GM12878 (cell line): ENCODE measurements around the gene TRIM39. TPM values are rescaled to one million over a fixed set of nuclear protein-coding genes. Genes with fewer than 3 reads are reported as not detected.

ENCODE experiments used
- ATAC-seq: fragments of 200-7000 bp; cut with Tn5 transposase; 3 replicates; pipeline ENCODE4 v1.9.1; 2020; ENCODE audit warnings: mild to moderate bottlenecking, moderate library complexity
- BruUV-seq: library from RNA; stranded (reverse); fragments of 400-500 nt; replicated peaks from 2 replicates; lab custom pipeline; 2021; lab: Mats Ljungman, UMichigan
- CTCF ChIA-PET: fragments of 300-600 bp; sonication (Branson Sonifier 250); formaldehyde crosslinking; extraction: SDS; loops from one replicate; lab custom pipeline; 2021; ENCODE audit warnings: inconsistent platforms; lab: Yijun Ruan, JAX
- POLR2A ChIA-PET: fragments of 350-600 bp; formaldehyde crosslinking; extraction: SDS; loops from one replicate; lab custom pipeline; 2021; ENCODE audit warnings: inconsistent platforms; lab: Charles Lee
- RAD21 ChIA-PET: fragments of 300-600 bp; sonication (Branson Sonifier 250); formaldehyde crosslinking; loops from one replicate; lab custom pipeline; 2023; ENCODE audit warnings: antibody characterized with exemption; ENCODE audit not compliant: unreplicated experiment; lab: Charles Lee
- SMC1A ChIA-PET: fragments of 300-600 bp; sonication (Branson Sonifier 250); formaldehyde crosslinking; loops from one replicate; lab custom pipeline; 2023; ENCODE audit not compliant: unreplicated experiment, uncharacterized antibody; lab: Charles Lee
- DNase-seq: peaks from one replicate; pipeline ENCODE4 v3.0.0-alpha.2; 2011; ENCODE audit warnings: low read depth, low spot score
- FAIRE-seq: peaks from 3 replicates; lab custom pipeline; 2011; peaks lifted over from hg19 to GRCh38; lab: Jason Lieb, UNC
- H2AFZ ChIP-seq: 2 replicates; pipeline ENCODE4 v1.6.0; 2011; ENCODE audit warnings: low read depth, low read length, control low read depth; ENCODE audit not compliant: control insufficient read depth
- H3K27ac ChIP-seq: 2 replicates; pipeline ENCODE4 v1.5.1; 2011; ENCODE audit warnings: control low read depth; ENCODE audit not compliant: control insufficient read depth, insufficient read depth
- H3K27me3 ChIP-seq, 2 experiments: replicated peaks in 1 of 2; 2 replicates each; pipeline versions ENCODE4 v1.6.0 to v1.6.1; 2011; ENCODE audit warnings: low read length in 1 of 2; ENCODE audit not compliant: control insufficient read depth in 2 of 2, insufficient read depth in 2 of 2
- H3K36me3 ChIP-seq, 2 experiments: 2 replicates each; pipeline ENCODE4 v1.5.1; 2011; ENCODE audit warnings: low read length in 1 of 2; ENCODE audit not compliant: control insufficient read depth in 2 of 2, insufficient read depth in 2 of 2
- H3K4me1 ChIP-seq: 2 replicates; pipeline ENCODE4 v1.6.1; 2011; ENCODE audit warnings: mild to moderate bottlenecking, low read length, moderate library complexity, mixed read lengths; ENCODE audit not compliant: control insufficient read depth, insufficient read depth
- H3K4me2 ChIP-seq: 2 replicates; pipeline ENCODE4 v1.6.0; 2011; ENCODE audit warnings: control low read depth; ENCODE audit not compliant: control insufficient read depth, insufficient read depth
- H3K4me3 ChIP-seq: fragments of 200-600 bp; sonication (generic); 2 replicates; pipeline ENCODE4 v1.5.1; 2016
- H3K79me2 ChIP-seq: 2 replicates; pipeline ENCODE4 v1.6.0; 2011; ENCODE audit warnings: low read length; ENCODE audit not compliant: control insufficient read depth, insufficient read depth
- H3K9ac ChIP-seq: 2 replicates; pipeline ENCODE4 v1.8.0; 2011; ENCODE audit warnings: low read length, control low read depth, mixed read lengths; ENCODE audit not compliant: control insufficient read depth, insufficient read depth
- H3K9me3 ChIP-seq: replicated peaks from 3 replicates; pipeline ENCODE4 v1.5.1; 2011; ENCODE audit warnings: mild to moderate bottlenecking, low read length; ENCODE audit not compliant: control insufficient read depth, insufficient read depth
- H4K20me1 ChIP-seq: 2 replicates; pipeline ENCODE4 v1.6.0; 2011; ENCODE audit not compliant: control insufficient read depth, insufficient read depth
- HCFC1 ChIP-seq: fragments of 150-350 bp; IDR thresholded peaks from 2 replicates; pipeline ENCODE4 v1.6.1; 2014; ENCODE audit warnings: low read length
- JUND ChIP-seq: IDR thresholded peaks from 2 replicates; pipeline ENCODE4 v1.6.1; 2012; ENCODE audit warnings: low read depth, mild to moderate bottlenecking, low read length, improper control_type of control experiment, moderate library complexity
- NFXL1 ChIP-seq: fragments of 450-650 bp; IDR thresholded peaks from 2 replicates; pipeline ENCODE4 v1.6.1; 2017; ENCODE audit warnings: antibody characterized with exemption, mild to moderate bottlenecking, borderline replicate concordance
- SMC3 ChIP-seq: IDR thresholded peaks from 2 replicates; pipeline ENCODE4 v1.6.1; 2011; ENCODE audit warnings: low read length, improper control_type of control experiment, borderline replicate concordance
- SP1 ChIP-seq: IDR thresholded peaks from one replicate; pipeline ENCODE4 v1.6.1; 2011; ENCODE audit warnings: low read depth, low read length
- SUZ12 ChIP-seq: fragments of 200-600 bp; sonication (generic); IDR thresholded peaks from one replicate; pipeline ENCODE4 v1.6.1; 2018; ENCODE audit warnings: antibody characterized with exemption, mild to moderate bottlenecking; ENCODE audit not compliant: unreplicated experiment
- ZNF207 ChIP-seq: fragments of 450-650 bp; IDR thresholded peaks from 2 replicates; pipeline ENCODE4 v1.6.1; 2014; ENCODE audit warnings: antibody characterized with exemption, mild to moderate bottlenecking, borderline replicate concordance
- ZNF217 ChIP-seq: fragments of 450-650 bp; IDR thresholded peaks from 2 replicates; pipeline ENCODE4 v1.6.1; 2017; ENCODE audit warnings: antibody characterized with exemption, mild to moderate bottlenecking
- WGBS: methylation state at CpG from one replicate; pipeline ENCODE4 v1.1.6; 2016; ENCODE audit warnings: low lambda C conversion rate; ENCODE audit not compliant: insufficient replicate concordance, insufficient coverage; ENCODE audit errors: missing lambda C conversion rate; 5-methylcytosine and 5-hydroxymethylcytosine counted together
- in situ Hi-C: fragments of 300-500 bp; cut with MboI; formaldehyde crosslinking; loops from 9 replicates; pipeline ENCODE4 v1.14.3; 2018; ENCODE audit warnings: mixed read lengths
- intact Hi-C: fragments of 100-400 bp; cut with micrococcal nuclease; formaldehyde crosslinking; loops from one replicate; pipeline ENCODE4 v1.14.2; 2022; ENCODE audit not compliant: unreplicated experiment
- polyA plus RNA-seq, 11 experiments: library from polyadenylated mRNA; depleted of rRNA in 4 of 11; unstranded in 6 of 11; stranded (reverse) in 5 of 11; fragments of >200 nt; fragmentation: Nextera tagmentation in 4 of 11; fragmentation: Illumina TruSeq in 1 of 11; extraction: Ambion mirVana in 4 of 11; extraction: Trizol in 1 of 11; gene quantifications; 1 replicate in 1 of 11; 2 replicates in 10 of 11; pipeline versions ENCODE4 v1.2.1 to v1.2.3, GENCODE V29; 2011 to 2016; ENCODE audit warnings: inconsistent platforms in 2 of 11, missing spikeins in 2 of 11, low read depth in 1 of 11
- total RNA-seq, 4 experiments: library from RNA; depleted of rRNA in 3 of 4; stranded (reverse); fragments of >200 nt in 3 of 4; fragmentation: Illumina TruSeq in 1 of 4; extraction: Trizol in 1 of 4; gene quantifications; 2 replicates each; pipeline versions ENCODE4 v1.2.1 to v1.2.3, GENCODE V29; 2013 to 2021
- TF ChIP-seq, protein P1 (sequence below), 3 experiments: IDR thresholded peaks in 2 of 3; conservative IDR thresholded peaks in 1 of 3; 2 replicates each; pipeline ENCODE4 v1.5.1; 2011; ENCODE audit warnings: low read depth in 3 of 3, low read length in 3 of 3, mild to moderate bottlenecking in 3 of 3, control low read depth in 2 of 3, moderate library complexity in 2 of 3, inconsistent platforms in 1 of 3, mixed read lengths in 1 of 3; ENCODE audit not compliant: control insufficient read depth in 2 of 3, insufficient read depth in 1 of 3; ENCODE audit errors: extremely low read depth in 1 of 3
- TF ChIP-seq, protein P2 (sequence below): fragments of 150-350 bp; IDR thresholded peaks from 2 replicates; pipeline ENCODE4 v1.6.1; 2016; ENCODE audit warnings: low read depth, low read length
- TF ChIP-seq, protein P3 (sequence below): fragments of 450-650 bp; formaldehyde crosslinking; IDR thresholded peaks from 2 replicates; pipeline ENCODE4 v1.4.0; 2020; ENCODE audit warnings: mild to moderate bottlenecking, moderate library complexity
- TF ChIP-seq, protein P4 (sequence below): fragments of 150-350 bp; IDR thresholded peaks from 2 replicates; pipeline ENCODE4 v1.6.1; 2014; ENCODE audit warnings: mild to moderate bottlenecking, low read depth, low read length

TRIM39 gene
- total and polyA plus RNA-seq, 10 of the 15 experiments (the other 5 are each of a cell fraction or from before 2014, with no cell fraction given) = 3.0 to 11.9 (median 8.8) TPM

DNA sequence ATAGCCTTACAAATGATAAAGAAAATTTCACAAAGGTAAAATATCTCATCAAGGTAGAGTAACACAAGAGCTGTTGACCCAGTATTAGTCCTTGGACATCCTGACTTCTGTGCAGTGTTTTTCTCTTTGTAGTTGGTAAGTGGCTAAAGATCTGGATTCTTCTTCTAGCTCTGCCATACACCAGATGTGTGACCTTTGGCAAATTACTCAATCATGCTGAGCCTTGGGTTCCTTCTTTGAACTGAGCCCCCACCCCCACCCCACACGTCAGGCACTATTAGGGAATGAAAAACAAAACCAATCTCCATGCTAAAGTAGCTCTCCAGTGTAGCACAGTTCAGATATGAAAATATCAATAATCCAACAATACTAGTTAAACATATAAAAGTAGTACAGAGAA is 15.1 kb upstream of the TRIM39 start (continued):
- TF ChIP-seq, protein P1, sequence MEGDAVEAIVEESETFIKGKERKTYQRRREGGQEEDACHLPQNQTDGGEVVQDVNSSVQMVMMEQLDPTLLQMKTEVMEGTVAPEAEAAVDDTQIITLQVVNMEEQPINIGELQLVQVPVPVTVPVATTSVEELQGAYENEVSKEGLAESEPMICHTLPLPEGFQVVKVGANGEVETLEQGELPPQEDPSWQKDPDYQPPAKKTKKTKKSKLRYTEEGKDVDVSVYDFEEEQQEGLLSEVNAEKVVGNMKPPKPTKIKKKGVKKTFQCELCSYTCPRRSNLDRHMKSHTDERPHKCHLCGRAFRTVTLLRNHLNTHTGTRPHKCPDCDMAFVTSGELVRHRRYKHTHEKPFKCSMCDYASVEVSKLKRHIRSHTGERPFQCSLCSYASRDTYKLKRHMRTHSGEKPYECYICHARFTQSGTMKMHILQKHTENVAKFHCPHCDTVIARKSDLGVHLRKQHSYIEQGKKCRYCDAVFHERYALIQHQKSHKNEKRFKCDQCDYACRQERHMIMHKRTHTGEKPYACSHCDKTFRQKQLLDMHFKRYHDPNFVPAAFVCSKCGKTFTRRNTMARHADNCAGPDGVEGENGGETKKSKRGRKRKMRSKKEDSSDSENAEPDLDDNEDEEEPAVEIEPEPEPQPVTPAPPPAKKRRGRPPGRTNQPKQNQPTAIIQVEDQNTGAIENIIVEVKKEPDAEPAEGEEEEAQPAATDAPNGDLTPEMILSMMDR (IDR thresholded peaks at IDR 0.05 in 2 of 3, conservative IDR thresholded peaks at IDR 0.05 in 1 of 3; ENCODE audit: control insufficient read depth in 2 of 3, extremely low read depth in 1 of 3, insufficient read depth in 1 of 3, low read depth in 3 of 3, low read length in 3 of 3) = no peak
- TF ChIP-seq NFXL1 (no peak), SUZ12 (no peak)
- TF ChIP-seq, all 136 proteins: peak for 0

DNA sequence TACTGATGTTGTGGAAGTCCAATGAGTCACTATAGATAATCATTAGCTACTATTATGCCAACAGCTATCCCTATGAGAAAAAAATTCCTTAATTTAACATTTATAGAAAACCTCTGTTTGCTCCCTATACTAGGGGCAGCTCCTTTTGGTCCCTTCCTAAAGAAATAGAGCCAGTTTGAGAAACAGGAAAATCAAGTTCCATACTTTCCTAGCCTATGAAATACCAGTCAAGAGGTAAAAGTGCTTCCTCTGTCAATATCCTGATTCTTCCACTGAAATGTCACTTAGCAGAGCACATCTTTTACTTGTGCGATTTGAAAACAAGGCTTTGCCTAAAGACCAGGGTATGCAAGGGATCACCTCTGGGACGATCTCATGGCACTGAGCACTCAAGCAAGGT is 14.5 kb upstream of the TRIM39 start:
- FAIRE-seq (no peak), ATAC-seq (no peak), DNase-seq (no peak)
- ChIA-PET SMC1A (interaction anchor here (0.7 to 1.2 kb wide), 3 partner anchors 10 to 21 kb away, joined by 3 read pairs; no protein-coding TSS in a partner anchor), CTCF (interaction anchor here (1.1 kb wide), 1 partner anchor 93 kb away, joined by 3 read pairs; no protein-coding TSS in a partner anchor), POLR2A (interaction anchor here (1.0 kb wide), 1 partner anchor 14 kb away, joined by 4 read pairs; no protein-coding TSS in a partner anchor), RAD21 (no interaction called here)
- no TSS peak for BruUV-seq
- Histone ChIP-seq H3K27ac (no peak overlapping the region), H2AFZ (no peak overlapping the region), H3K36me3 (peaks cover 1 to 14% of the 10 kb centered on the region in 2 experiments; a peak in 3 of 4 replicates), H4K20me1 (no peaks in the 10 kb centered on the region), H3K9ac (no peak overlapping the region), H3K9me3 (no peaks in the 10 kb centered on the region), H3K27me3 (no peaks in the 10 kb centered on the region), H3K4me1 (no peaks in the 10 kb centered on the region), H3K4me2 (no peak overlapping the region), H3K4me3 (no peak overlapping the region), H3K79me2 (peaks cover 8% of the 10 kb centered on the region)
- intact Hi-C loops (no loop called here), in situ Hi-C loops (no loop called here)
- 98% methylated on average over 2 of the region's 2 CpGs for WGBS
- no peak for TF ChIP-seq ZNF207
- TF ChIP-seq ZNF217 = no peak
- TF ChIP-seq, protein P2, sequence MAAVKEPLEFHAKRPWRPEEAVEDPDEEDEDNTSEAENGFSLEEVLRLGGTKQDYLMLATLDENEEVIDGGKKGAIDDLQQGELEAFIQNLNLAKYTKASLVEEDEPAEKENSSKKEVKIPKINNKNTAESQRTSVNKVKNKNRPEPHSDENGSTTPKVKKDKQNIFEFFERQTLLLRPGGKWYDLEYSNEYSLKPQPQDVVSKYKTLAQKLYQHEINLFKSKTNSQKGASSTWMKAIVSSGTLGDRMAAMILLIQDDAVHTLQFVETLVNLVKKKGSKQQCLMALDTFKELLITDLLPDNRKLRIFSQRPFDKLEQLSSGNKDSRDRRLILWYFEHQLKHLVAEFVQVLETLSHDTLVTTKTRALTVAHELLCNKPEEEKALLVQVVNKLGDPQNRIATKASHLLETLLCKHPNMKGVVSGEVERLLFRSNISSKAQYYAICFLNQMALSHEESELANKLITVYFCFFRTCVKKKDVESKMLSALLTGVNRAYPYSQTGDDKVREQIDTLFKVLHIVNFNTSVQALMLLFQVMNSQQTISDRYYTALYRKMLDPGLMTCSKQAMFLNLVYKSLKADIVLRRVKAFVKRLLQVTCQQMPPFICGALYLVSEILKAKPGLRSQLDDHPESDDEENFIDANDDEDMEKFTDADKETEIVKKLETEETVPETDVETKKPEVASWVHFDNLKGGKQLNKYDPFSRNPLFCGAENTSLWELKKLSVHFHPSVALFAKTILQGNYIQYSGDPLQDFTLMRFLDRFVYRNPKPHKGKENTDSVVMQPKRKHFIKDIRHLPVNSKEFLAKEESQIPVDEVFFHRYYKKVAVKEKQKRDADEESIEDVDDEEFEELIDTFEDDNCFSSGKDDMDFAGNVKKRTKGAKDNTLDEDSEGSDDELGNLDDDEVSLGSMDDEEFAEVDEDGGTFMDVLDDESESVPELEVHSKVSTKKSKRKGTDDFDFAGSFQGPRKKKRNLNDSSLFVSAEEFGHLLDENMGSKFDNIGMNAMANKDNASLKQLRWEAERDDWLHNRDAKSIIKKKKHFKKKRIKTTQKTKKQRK = no peak
- TF ChIP-seq SP1 = no peak
- no peak for TF ChIP-seq JUND
- TF ChIP-seq HCFC1 = no peak
- no peak for TF ChIP-seq SMC3
- TF ChIP-seq, protein P3, sequence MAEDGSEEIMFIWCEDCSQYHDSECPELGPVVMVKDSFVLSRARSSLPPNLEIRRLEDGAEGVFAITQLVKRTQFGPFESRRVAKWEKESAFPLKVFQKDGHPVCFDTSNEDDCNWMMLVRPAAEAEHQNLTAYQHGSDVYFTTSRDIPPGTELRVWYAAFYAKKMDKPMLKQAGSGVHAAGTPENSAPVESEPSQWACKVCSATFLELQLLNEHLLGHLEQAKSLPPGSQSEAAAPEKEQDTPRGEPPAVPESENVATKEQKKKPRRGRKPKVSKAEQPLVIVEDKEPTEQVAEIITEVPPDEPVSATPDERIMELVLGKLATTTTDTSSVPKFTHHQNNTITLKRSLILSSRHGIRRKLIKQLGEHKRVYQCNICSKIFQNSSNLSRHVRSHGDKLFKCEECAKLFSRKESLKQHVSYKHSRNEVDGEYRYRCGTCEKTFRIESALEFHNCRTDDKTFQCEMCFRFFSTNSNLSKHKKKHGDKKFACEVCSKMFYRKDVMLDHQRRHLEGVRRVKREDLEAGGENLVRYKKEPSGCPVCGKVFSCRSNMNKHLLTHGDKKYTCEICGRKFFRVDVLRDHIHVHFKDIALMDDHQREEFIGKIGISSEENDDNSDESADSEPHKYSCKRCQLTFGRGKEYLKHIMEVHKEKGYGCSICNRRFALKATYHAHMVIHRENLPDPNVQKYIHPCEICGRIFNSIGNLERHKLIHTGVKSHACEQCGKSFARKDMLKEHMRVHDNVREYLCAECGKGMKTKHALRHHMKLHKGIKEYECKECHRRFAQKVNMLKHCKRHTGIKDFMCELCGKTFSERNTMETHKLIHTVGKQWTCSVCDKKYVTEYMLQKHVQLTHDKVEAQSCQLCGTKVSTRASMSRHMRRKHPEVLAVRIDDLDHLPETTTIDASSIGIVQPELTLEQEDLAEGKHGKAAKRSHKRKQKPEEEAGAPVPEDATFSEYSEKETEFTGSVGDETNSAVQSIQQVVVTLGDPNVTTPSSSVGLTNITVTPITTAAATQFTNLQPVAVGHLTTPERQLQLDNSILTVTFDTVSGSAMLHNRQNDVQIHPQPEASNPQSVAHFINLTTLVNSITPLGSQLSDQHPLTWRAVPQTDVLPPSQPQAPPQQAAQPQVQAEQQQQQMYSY (CRISPR knock-in tag) = no peak
- TF ChIP-seq, protein P4, sequence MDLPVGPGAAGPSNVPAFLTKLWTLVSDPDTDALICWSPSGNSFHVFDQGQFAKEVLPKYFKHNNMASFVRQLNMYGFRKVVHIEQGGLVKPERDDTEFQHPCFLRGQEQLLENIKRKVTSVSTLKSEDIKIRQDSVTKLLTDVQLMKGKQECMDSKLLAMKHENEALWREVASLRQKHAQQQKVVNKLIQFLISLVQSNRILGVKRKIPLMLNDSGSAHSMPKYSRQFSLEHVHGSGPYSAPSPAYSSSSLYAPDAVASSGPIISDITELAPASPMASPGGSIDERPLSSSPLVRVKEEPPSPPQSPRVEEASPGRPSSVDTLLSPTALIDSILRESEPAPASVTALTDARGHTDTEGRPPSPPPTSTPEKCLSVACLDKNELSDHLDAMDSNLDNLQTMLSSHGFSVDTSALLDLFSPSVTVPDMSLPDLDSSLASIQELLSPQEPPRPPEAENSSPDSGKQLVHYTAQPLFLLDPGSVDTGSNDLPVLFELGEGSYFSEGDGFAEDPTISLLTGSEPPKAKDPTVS = no peak
